ENCODE results near the gene SLC7A5.
A peak's percentile ranks its signal among the peaks of the same experiment; 100 is the strongest.
"Not testable (repeated sequence)": the region's sequence is repeated elsewhere in the genome, so short reads cannot be mapped to it uniquely, and the experiment has no call there.

The SLC7A5 gene

GRCh38 chr16:87869061-87869878 is at the start of gene SLC7A5:
Gene SLC7A5 (minus strand): TSS chr16:87869507. CDS start chr16:87869422, 85 bp downstream.
- not testable (repeated sequence) for DNase-seq (ENCODE audit: low spot score)

GRCh38 chr16:87918338-87918737 is 49.0 kb upstream of the SLC7A5 start:
- DNase-seq (ENCODE audit: low spot score): no peak

GRCh38 chr16:87917503-87917902 is 48.2 kb upstream of the SLC7A5 start:
- no peak for DNase-seq (ENCODE audit: low spot score)

GRCh38 chr16:87914812-87915211 is 45.5 kb upstream of the SLC7A5 start:
- DNase-seq (ENCODE audit: low spot score): no peak

GRCh38 chr16:87914021-87914725 is 44.9 kb upstream of the SLC7A5 start:
- not testable (repeated sequence) for DNase-seq (ENCODE audit: low spot score)

GRCh38 chr16:87912691-87913090 is 43.4 kb upstream of the SLC7A5 start:
- DNase-seq (ENCODE audit: low spot score): not testable (repeated sequence)

GRCh38 chr16:87911106-87911763 is 41.9 kb upstream of the SLC7A5 start:
- not testable (repeated sequence) for DNase-seq (ENCODE audit: low spot score)

GRCh38 chr16:87909203-87909935 is 40.1 kb upstream of the SLC7A5 start:
- not testable (repeated sequence) for DNase-seq (ENCODE audit: low spot score)

- not testable (repeated sequence) for DNase-seq (ENCODE audit: low spot score)
Observed at GRCh38 chr16:87908101-87908500, 38.8 kb upstream of the SLC7A5 start.

GRCh38 chr16:87905521-87905920 is 36.2 kb upstream of the SLC7A5 start:
- not testable (repeated sequence) for DNase-seq (ENCODE audit: low spot score)

GRCh38 chr16:87904963-87905362 is 35.7 kb upstream of the SLC7A5 start:
- DNase-seq (ENCODE audit: low spot score): not testable (repeated sequence)

GRCh38 chr16:87900489-87900888 is 31.2 kb upstream of the SLC7A5 start:
- not testable (repeated sequence) for DNase-seq (ENCODE audit: low spot score)

- no peak for DNase-seq (ENCODE audit: low spot score)
Observed at GRCh38 chr16:87897521-87898505, 28.5 kb upstream of the SLC7A5 start.

GRCh38 chr16:87896924-87897520 is 27.7 kb upstream of the SLC7A5 start:
- not testable (repeated sequence) for DNase-seq (ENCODE audit: low spot score)

- peak; percentile 52 for DNase-seq (ENCODE audit: low spot score)
Observed at GRCh38 chr16:87896176-87896890, 27.0 kb upstream of the SLC7A5 start.

- DNase-seq (ENCODE audit: low spot score): peak; percentile 79
Observed at GRCh38 chr16:87895641-87896141, 26.4 kb upstream of the SLC7A5 start.

GRCh38 chr16:87894005-87894404 is 24.7 kb upstream of the SLC7A5 start:
- DNase-seq (ENCODE audit: low spot score): not testable (repeated sequence)

GRCh38 chr16:87891764-87892163 is 22.5 kb upstream of the SLC7A5 start:
- DNase-seq (ENCODE audit: low spot score): no peak

- not testable (repeated sequence) for DNase-seq (ENCODE audit: low spot score)
Observed at GRCh38 chr16:87889762-87890161, 20.5 kb upstream of the SLC7A5 start.

All from pons (tissue), 1 donor.